Activated CD4-positive, alpha-beta T cell treated with anti-CD3 and anti-CD28 coated beads for 36 hours (primary cell): ENCODE data around the gene THADA. TPM values are rescaled to one million over a fixed set of nuclear protein-coding genes. Genes with fewer than 3 reads are reported as not detected.
"Not testable (repeated sequence)": the region's sequence is repeated elsewhere in the genome, so short reads cannot be mapped to it uniquely, and the experiment has no call there.

Experiments used
- ATAC-seq: fragments of 200-7000 bp; cut with Tn5 transposase; one replicate; pipeline ENCODE4 v1.10.0; 2021; ENCODE audit warnings: mild to moderate bottlenecking, moderate library complexity
- CTCF ChIA-PET: fragments of 350-600 bp; sonication (Branson Sonifier 250); formaldehyde crosslinking; loops from one replicate; lab custom pipeline; 2021; ENCODE audit warnings: antibody characterized with exemption; lab: Charles Lee
- POLR2A ChIA-PET: fragments of 350-600 bp; sonication (Branson Sonifier 250); formaldehyde crosslinking; loops from one replicate; lab custom pipeline; 2021; ENCODE audit warnings: antibody characterized with exemption, inconsistent platforms; lab: Charles Lee
- DNase-seq: peaks from one replicate; pipeline ENCODE4 v3.0.0-alpha.2; 2020
- H3K27ac Mint-ChIP-seq: one replicate; pipeline ENCODE4 v1.8.0; 2021; ENCODE audit warnings: mixed read lengths
- H3K27me3 Mint-ChIP-seq: one replicate; pipeline ENCODE4 v1.8.0; 2021; ENCODE audit warnings: mixed read lengths
- H3K36me3 Mint-ChIP-seq: one replicate; pipeline ENCODE4 v1.8.0; 2021; ENCODE audit warnings: low read depth, mixed read lengths
- H3K4me1 Mint-ChIP-seq: one replicate; pipeline ENCODE4 v1.8.0; 2021; ENCODE audit warnings: mixed read lengths
- H3K4me3 Mint-ChIP-seq: one replicate; pipeline ENCODE4 v1.8.0; 2021; ENCODE audit warnings: mild to moderate bottlenecking, moderate library complexity, mixed read lengths
- H3K9me3 Mint-ChIP-seq: one replicate; pipeline ENCODE4 v1.8.0; 2021; ENCODE audit warnings: low read depth, mixed read lengths
- intact Hi-C, 2 experiments: fragments of 100-400 bp; cut with DNase I in 1 of 2; cut with micrococcal nuclease in 1 of 2; formaldehyde crosslinking; loops; one replicate each; pipeline versions ENCODE4 v1.14.2 to v1.15.1; 2022 to 2024; cut with DNase I, micrococcal nuclease
- total RNA-seq, 2 experiments: library from RNA; stranded (reverse); gene quantifications; one replicate each; pipeline ENCODE4 v1.2.3, GENCODE V29; 2021

The THADA gene
- total RNA-seq, 2 experiments from 2014 or later: 32.5 to 36.6 TPM

- intact Hi-C loops, POLR2A ChIA-PET, ATAC-seq, DNase-seq, H3K27me3 Mint-ChIP-seq, H3K9me3 Mint-ChIP-seq, H3K27ac Mint-ChIP-seq, H3K36me3 Mint-ChIP-seq, H3K4me3 Mint-ChIP-seq, CTCF ChIA-PET: not testable (repeated sequence)
- H3K4me1 Mint-ChIP-seq: peaks cover 12% of the 10 kb centered on the region
Observed at GRCh38 chr2:43600596-43600995, 4.8 kb upstream of the THADA start.

- H3K27ac Mint-ChIP-seq: peak overlapping the region; percentile 98
- POLR2A ChIA-PET: no interaction called here
- DNase-seq: no peak
- H3K36me3 Mint-ChIP-seq: peaks cover 12% of the 10 kb centered on the region
- peaks cover 2% of the 10 kb centered on the region for H3K27me3 Mint-ChIP-seq
- peak overlapping the region; percentile 89 for H3K4me3 Mint-ChIP-seq
- ATAC-seq: no peak
- CTCF ChIA-PET: interaction anchor here (0.6 kb wide), 1 partner anchor 84 kb away, joined by 3 read pairs; no protein-coding TSS in a partner anchor
- no peaks in the 10 kb centered on the region for H3K9me3 Mint-ChIP-seq
- H3K4me1 Mint-ChIP-seq: peaks cover 34% of the 10 kb centered on the region
- intact Hi-C loops: loop anchor here (1.0 to 5.0 kb wide), 2 partner anchors 18 to 463 kb away; no protein-coding TSS in a partner anchor
Observed at GRCh38 chr2:43594875-43595274, 963 bp downstream of the THADA start.

- ChIA-PET CTCF (interaction anchor here (0.6 to 1.4 kb wide), 4 partner anchors 12 to 891 kb away, joined by 3 to 6 read pairs (median 3); no protein-coding TSS in a partner anchor), POLR2A (no interaction called here)
- Mint-ChIP-seq H3K9me3 (no peaks in the 10 kb centered on the region), H3K36me3 (peaks cover 15% of the 10 kb centered on the region), H3K27me3 (no peaks in the 10 kb centered on the region), H3K4me3 (no peak overlapping the region), H3K27ac (peak overlapping the region; percentile 55), H3K4me1 (peaks cover 34% of the 10 kb centered on the region)
- DNase-seq (no peak), ATAC-seq (no peak)
- intact Hi-C loops: no loop called here
Observed at GRCh38 chr2:43593254-43593653, 2.6 kb downstream of the THADA start.

- ChIA-PET POLR2A (no interaction called here), CTCF (interaction anchor here (0.9 to 1.4 kb wide), 2 partner anchors 16 to 33 kb away, joined by 3 to 6 read pairs; no protein-coding TSS in a partner anchor)
- Mint-ChIP-seq H3K4me3 (no peak overlapping the region), H3K27me3 (no peaks in the 10 kb centered on the region), H3K9me3 (no peaks in the 10 kb centered on the region), H3K4me1 (peaks cover 29% of the 10 kb centered on the region), H3K36me3 (peaks cover 20% of the 10 kb centered on the region), H3K27ac (no peak overlapping the region)
- no peak for ATAC-seq
- intact Hi-C loops: no loop called here
- DNase-seq: peak; percentile 20
Observed at GRCh38 chr2:43592443-43592842, 3.4 kb downstream of the THADA start.

GRCh38 chr2:43585708-43586107, 10.1 kb downstream of the THADA start:
- H3K4me3 Mint-ChIP-seq: no peak overlapping the region

GRCh38 chr2:43579275-43579981, 16.4 kb downstream of the THADA start:
- peak overlapping the region; percentile 64 for H3K27ac Mint-ChIP-seq
- POLR2A ChIA-PET: interaction anchor here (0.6 to 1.1 kb wide), 2 partner anchors 16 to 75 kb away, joined by 3 read pairs; partner anchors contain the start of gene THADA

More at GRCh38 chr2:43585708-43586107, 10.1 kb downstream of the THADA start:
- H3K4me1 Mint-ChIP-seq: peaks cover 16% of the 10 kb centered on the region
- ATAC-seq: no peak
- DNase-seq: no peak
- no peaks in the 10 kb centered on the region for H3K9me3 Mint-ChIP-seq
- ChIA-PET CTCF (interaction anchor here (3.2 kb wide), 1 partner anchor 9 kb away, joined by 27 read pairs; no protein-coding TSS in a partner anchor), POLR2A (no interaction called here)
- H3K36me3 Mint-ChIP-seq: peaks cover 44% of the 10 kb centered on the region
- no peak overlapping the region for H3K27ac Mint-ChIP-seq
- H3K27me3 Mint-ChIP-seq: no peaks in the 10 kb centered on the region
- intact Hi-C loops: no loop called here

GRCh38 chr2:43576981-43577892, 18.6 kb downstream of the THADA start:
- POLR2A ChIA-PET: interaction anchor here (0.6 to 0.8 kb wide), 7 partner anchors 19 to 523 kb away, joined by 3 to 7 read pairs (median 4); partner anchors contain the start of gene THADA
- H3K27me3 Mint-ChIP-seq: no peaks in the 10 kb centered on the region
- CTCF ChIA-PET: interaction anchor here (0.5 to 4.5 kb wide), 35 partner anchors 10 to 1012 kb away, joined by 3 to 54 read pairs (median 4); partner anchors contain the start of gene THADA
- intact Hi-C loops: loop anchor here in 1 of 2 experiments (1.0 kb wide), 2 partner anchors 17 to 631 kb away; no protein-coding TSS in a partner anchor
- H3K36me3 Mint-ChIP-seq: peaks cover 39% of the 10 kb centered on the region
- no peak overlapping the region for H3K27ac Mint-ChIP-seq
- DNase-seq (peak; percentile 46), ATAC-seq (peak; percentile 42)
- peaks cover 15% of the 10 kb centered on the region for H3K4me1 Mint-ChIP-seq
- H3K4me3 Mint-ChIP-seq: no peak overlapping the region
- no peaks in the 10 kb centered on the region for H3K9me3 Mint-ChIP-seq

More at GRCh38 chr2:43579275-43579981, 16.4 kb downstream of the THADA start:
- peaks cover 42% of the 10 kb centered on the region for H3K36me3 Mint-ChIP-seq
- H3K9me3 Mint-ChIP-seq: no peaks in the 10 kb centered on the region
- CTCF ChIA-PET: interaction anchor here (0.7 to 4.5 kb wide), 5 partner anchors 9 to 18 kb away, joined by 3 to 54 read pairs (median 4); no protein-coding TSS in a partner anchor
- ATAC-seq (peak; percentile 57), DNase-seq (peak; percentile 25)
- H3K27me3 Mint-ChIP-seq: no peaks in the 10 kb centered on the region
- intact Hi-C loops: no loop called here
- no peak overlapping the region for H3K4me3 Mint-ChIP-seq
- H3K4me1 Mint-ChIP-seq: peaks cover 8% of the 10 kb centered on the region

GRCh38 chr2:43572244-43572643, 23.6 kb downstream of the THADA start:
- intact Hi-C loops: no loop called here
- DNase-seq (no peak), ATAC-seq (no peak)
- Mint-ChIP-seq H3K27ac (peak overlapping the region; percentile 2), H3K9me3 (no peaks in the 10 kb centered on the region), H3K27me3 (no peaks in the 10 kb centered on the region), H3K4me1 (peaks cover 38% of the 10 kb centered on the region), H3K4me3 (no peak overlapping the region), H3K36me3 (peaks cover 58% of the 10 kb centered on the region)
- ChIA-PET POLR2A (no interaction called here), CTCF (interaction anchor here (0.6 to 1.3 kb wide), 2 partner anchors 12 to 761 kb away, joined by 3 read pairs; no protein-coding TSS in a partner anchor)

GRCh38 chr2:43569921-43570320, 25.9 kb downstream of the THADA start:
- Mint-ChIP-seq H3K27ac (peak overlapping the region; percentile 68), H3K27me3 (no peaks in the 10 kb centered on the region), H3K4me3 (no peak overlapping the region), H3K36me3 (peaks cover 55% of the 10 kb centered on the region), H3K4me1 (peaks cover 49% of the 10 kb centered on the region), H3K9me3 (no peaks in the 10 kb centered on the region)
- DNase-seq (peak; percentile 34), ATAC-seq (peak; percentile 83)
- CTCF ChIA-PET: interaction anchor here (0.6 to 7.6 kb wide), 8 partner anchors 7 to 643 kb away, joined by 3 to 54 read pairs (median 4); no protein-coding TSS in a partner anchor
- intact Hi-C loops: no loop called here
- POLR2A ChIA-PET: interaction anchor here (0.8 kb wide), 1 partner anchor 10 kb away, joined by 3 read pairs; no protein-coding TSS in a partner anchor

- intact Hi-C loops: loop anchor here in 1 of 2 experiments (1.0 kb wide), 1 partner anchor 9 kb away; no protein-coding TSS in a partner anchor
- CTCF ChIA-PET: interaction anchor here (1.1 to 7.6 kb wide), 3 partner anchors 9 to 17 kb away, joined by 3 to 54 read pairs (median 7); no protein-coding TSS in a partner anchor
- Mint-ChIP-seq H3K36me3 (peaks cover 57% of the 10 kb centered on the region), H3K4me3 (no peak overlapping the region), H3K4me1 (peaks cover 54% of the 10 kb centered on the region), H3K27ac (no peak overlapping the region), H3K27me3 (no peaks in the 10 kb centered on the region), H3K9me3 (no peaks in the 10 kb centered on the region)
- DNase-seq (no peak), ATAC-seq (peak; percentile 57)
- POLR2A ChIA-PET: interaction anchor here (1.2 kb wide), 1 partner anchor 9 kb away, joined by 4 read pairs; no protein-coding TSS in a partner anchor
Observed at GRCh38 chr2:43568228-43568627, 27.6 kb downstream of the THADA start.
